Activated CD4-positive, alpha-beta T cell treated with anti-CD3 and anti-CD28 coated beads, Interleukin-2, amount 50 U/mL, for 24 hours (primary cell): ENCODE measurements around the gene KIF20A.
"Not testable (repeated sequence)": the region's sequence is repeated elsewhere in the genome, so short reads cannot be mapped to it uniquely, and the experiment has no call there.

Source experiments
- DNase-seq, 2 donors: peaks; one replicate each; pipeline ENCODE4 v3.0.0-alpha.2; 2020; ENCODE audit warnings: low read depth in 1 of 2, low spot score in 1 of 2

Gene KIF20A

DNA sequence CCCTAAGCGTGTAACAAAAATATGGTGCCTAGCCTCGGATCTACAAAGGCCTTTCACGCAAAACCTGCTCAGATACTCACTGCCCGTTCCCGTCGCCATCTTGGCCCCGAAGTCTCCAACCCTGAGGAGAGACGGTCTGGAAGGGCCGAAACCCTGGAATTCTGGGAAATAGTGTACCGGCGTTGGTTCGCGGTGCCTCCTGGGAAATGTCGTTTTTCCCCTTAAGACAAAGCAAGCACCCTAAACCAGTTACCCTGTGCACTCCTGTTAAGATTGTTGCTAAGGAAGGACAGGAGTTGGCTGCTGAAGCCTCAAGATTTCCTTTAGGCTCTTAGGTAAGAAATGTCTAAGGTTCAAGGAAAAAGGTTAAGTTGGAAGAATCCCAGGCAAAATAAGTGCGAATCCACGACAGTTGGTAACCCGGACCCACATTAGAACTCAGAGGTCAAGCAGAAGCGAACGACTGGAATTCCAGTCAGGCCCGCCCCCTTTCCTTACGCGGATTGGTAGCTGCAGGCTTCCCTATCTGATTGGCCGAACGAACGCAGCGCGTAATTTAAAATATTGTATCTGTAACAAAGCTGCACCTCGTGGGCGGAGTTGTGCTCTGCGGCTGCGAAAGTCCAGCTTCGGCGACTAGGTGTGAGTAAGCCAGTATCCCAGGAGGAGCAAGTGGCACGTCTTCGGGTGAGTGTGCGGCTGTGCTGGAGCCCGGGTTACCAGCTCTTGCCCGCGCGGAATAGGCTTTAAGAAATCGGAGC is at the start of gene KIF20A, which contains the start of gene BRD8:
TSS of gene KIF20A (plus strand) at position 597 of the 761 bp plus-strand sequence. CDS start 569 bp downstream, outside the sequence.
TSS of gene BRD8 (minus strand) at position 115 of the 761 bp plus-strand sequence. CDS start at position 99, 16 bp downstream.
- peak; percentile 63 to 88 for DNase-seq

DNA sequence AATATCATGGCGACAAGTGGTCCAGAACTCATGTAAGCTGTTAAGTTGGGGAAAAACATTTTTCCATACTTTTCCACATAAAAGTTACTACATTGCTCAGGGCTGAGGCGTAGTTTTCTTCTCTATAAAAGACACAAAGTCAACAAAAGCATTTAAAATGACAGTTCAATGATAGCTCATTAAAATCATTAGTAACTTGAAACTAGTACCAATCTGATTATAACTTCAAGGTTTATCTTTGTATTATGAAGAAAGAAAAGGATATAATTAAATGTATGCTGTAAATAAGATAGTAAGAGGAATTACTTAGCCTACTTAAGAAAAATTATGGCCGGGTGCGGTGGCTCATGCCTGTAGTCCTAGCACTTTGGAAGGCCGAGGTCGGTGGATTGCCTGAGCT is 49.6 kb upstream of the KIF20A start:
- DNase-seq: no peak

DNA sequence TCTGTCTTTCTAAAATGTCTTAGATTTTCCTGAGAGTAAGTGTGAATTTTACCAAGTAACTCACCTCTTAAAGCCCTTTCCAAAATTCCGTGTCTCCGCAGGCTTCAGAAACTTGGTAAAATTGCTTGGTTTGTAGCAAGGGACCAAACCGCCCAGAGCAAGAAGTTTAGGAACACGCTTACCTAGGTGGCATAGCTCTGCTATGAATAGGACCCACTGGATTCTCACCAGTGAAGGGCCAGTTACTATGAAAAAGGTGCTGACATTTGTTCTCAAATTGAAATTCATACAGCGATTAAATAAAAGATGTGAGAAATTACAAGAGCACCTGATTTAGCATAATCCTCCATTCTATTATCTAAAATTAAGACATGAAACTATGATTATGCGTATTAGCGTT is 46.4 kb upstream of the KIF20A start:
- DNase-seq: no peak

DNA sequence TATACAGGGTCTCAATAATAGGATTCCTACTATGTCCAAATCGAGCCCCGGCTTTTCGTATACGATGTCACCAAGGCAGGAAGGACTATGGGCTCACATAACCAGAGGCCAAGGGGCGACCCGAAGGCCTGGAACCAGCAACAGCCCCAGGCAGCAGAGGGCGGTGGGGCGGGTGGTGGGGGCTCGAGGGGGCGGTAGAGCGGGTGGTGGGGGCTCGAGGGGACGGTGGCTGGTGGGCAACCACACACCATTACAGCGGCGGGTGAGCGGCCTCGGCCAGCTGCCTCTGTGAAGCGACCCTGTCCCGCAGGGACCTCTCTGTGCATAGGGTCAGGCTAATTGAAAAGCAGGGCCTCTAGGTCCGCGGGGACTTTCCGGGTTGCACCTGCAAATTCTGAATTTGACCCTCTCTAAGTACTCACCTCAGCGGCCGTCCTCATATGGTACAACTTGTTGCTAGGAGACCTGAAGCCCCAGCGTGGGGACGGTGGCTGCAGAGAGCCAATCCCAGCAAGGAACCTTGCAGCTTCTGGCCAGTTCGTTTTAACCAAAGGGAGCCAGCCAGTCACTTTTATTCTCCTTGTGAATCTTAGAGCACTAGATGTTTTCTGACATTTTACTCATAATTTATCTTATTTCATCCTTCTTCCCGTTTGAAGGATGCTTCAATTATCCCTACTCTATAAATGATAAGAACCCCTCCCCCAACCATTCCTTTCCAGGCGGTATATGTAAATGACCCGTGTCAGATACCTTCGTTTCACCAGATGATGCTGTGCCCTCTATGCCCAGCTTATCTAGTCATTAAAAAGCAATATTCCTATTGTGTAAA is 39.7 kb upstream of the KIF20A start, which contains the start of gene NME5:
TSS of gene NME5 (minus strand) at position 480 of the 832 bp plus-strand sequence. CDS start 648 bp downstream, outside the sequence.
- no peak for DNase-seq

GRCh38 chr5:138139781-138140090 is 39.2 kb upstream of the KIF20A start:
- DNase-seq: no peak

DNA sequence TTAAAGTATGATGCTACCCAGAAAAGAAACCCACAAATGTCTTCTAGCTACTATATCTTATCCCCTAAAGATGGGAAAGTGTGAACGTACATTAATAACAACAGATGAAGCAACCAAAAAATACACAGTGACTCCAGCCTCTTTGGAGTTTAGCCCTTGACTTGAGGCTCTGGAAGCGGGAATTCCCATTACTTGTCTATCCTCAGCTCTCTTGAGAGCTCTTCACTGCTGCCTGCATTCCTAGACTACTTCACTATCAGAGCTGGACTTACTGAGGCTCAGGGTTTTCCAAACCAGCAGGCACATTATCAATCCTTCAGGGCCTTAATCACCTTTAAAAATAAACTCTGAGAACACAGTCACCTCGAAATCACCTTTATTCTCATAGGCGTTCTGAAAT is 38.6 kb upstream of the KIF20A start:
- DNase-seq: no peak

DNA sequence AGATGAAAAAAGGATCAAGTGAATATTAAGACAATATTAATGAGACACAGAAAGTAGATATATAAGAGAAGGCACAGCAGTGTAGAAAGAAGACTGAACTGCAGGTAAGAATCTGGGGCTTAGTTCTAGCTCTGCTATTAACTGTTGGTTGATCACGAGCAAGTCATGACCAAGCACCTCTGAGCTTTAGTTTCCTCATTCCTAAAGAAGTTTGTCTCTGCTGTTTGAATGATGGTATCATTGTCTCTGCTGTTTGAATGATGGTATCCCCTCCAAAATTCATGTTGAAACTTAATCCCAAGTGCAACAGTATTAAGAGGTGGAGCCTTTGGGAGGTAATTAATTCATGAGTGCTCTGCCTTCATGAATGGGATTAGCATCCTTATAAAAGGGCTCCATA is 37.2 kb upstream of the KIF20A start:
- no peak for DNase-seq

- DNase-seq: not testable (repeated sequence)
These were observed 35.3 kb upstream of the KIF20A start for GRCh38 chr5:138143578-138143977.

DNA sequence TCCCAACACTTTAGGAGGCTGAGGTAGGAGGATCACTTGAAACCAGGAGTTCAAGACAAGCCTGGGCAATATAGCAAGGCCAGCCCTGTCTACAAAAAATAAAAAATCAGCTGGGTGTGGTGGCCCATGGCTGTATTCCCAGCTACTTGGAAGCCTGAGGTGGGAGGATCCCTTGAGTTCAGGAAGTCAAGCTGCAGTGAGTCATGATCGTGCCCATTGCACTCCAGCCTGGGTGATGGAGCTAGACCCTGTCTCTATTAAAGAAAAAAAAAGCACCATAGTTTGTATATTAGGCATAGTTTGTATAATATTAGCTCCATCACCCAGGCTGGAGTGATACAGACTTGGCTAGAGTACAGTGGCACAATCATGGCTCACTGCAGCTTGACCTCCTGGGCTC is 30.1 kb upstream of the KIF20A start:
- DNase-seq: no peak

- no peak for DNase-seq
These were observed 29.4 kb upstream of the KIF20A start for GRCh38 chr5:138149530-138149929.

GRCh38 chr5:138155977-138156376 is 22.9 kb upstream of the KIF20A start:
- DNase-seq: not testable (repeated sequence)

DNA sequence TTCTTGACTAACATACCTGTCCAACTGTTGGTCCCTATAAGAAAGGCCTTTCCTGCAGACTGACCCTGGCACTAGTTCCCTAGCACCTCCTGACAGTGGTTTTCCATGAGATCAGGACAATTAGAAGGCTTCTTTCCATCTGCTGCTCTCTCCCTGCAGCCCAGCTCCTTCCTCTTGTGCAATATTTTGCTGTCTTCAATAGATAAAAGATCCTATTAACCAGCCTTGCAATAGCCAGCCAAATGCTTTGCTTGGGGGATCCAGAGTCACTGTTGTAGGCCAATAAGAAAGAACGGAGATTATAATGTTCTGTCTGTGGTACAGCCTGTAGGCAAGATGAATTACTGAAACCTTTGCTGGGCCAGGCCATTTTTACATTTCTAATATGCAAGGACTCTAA is 21.3 kb upstream of the KIF20A start:
- DNase-seq: no peak

- no peak for DNase-seq
These were observed 19.2 kb upstream of the KIF20A start for GRCh38 chr5:138159666-138160065.

DNA sequence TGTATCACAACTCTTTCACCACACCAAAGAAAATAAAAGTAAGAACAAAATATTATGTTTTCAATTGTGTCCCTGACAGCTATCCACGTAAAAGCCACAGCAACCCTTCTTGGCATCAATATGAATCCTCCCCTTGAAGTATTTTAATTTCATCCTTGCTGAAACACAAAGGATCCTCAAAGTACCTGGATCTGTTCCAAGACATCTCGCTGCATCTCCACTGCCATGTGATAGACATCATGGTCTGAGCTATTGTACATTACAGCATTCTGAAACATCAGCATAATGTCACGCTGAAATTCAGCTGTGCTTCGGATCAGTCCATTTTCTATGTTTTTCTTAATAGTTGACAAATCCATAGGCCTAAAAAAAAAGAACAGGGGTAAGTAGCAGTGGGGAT is 18.2 kb upstream of the KIF20A start:
- no peak for DNase-seq

DNA sequence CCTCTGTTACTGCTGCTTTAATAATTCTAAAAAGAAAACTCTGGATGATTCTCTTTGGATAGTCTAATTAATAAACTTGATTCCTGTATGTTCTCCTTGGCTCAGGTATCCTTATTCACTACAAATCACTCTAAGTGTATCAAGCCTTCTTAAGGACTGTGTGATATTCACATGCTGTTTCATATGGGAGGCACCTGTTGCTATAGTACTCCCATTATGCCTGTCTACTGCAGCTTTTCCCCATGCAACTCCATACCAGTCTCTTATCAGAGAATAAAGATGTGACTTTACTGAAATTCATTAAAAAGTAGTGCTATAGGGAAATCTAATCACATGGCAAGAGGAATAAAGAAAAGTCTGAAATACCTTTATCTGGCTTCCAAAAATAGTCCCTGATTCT is 15.2 kb upstream of the KIF20A start:
- no peak for DNase-seq

DNA sequence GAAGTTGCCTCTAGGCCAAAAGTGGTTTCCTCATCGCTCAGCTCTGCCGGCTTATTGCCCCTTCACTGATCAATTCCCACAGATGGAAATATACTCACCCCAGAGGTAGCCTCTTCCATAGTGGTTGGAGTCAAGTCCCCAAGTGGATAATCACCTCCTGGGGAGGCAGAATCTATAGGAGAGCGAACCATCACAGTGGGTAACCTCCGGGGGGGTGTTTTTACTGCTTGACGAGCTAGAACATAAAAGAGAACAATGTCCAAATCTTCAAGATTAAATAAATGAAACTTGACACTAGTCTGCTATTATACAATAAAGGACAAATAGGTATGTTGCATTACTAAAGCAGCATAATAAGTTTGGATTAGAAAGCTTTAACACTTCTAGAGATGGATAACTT is 9.8 kb upstream of the KIF20A start:
- no peak for DNase-seq

DNA sequence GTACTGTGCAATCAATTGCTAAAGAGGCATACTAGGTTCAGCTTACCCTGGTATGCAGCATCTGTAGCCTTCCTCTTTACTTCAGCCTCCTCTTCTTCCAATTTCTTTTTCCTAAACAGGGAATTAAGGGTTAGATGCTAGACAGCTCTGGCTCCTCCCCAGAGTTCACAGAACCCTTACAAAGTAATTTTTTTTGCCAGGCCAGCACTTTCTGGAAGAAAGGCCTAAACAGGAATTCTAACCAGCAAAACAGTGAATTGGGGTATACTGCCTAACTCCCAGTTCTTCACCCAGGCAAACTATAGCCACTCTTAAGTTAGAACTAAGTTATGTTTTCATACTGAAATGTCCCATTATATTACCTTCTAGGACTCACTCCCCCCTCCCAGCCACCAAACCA is 8.6 kb upstream of the KIF20A start:
- no peak for DNase-seq

DNA sequence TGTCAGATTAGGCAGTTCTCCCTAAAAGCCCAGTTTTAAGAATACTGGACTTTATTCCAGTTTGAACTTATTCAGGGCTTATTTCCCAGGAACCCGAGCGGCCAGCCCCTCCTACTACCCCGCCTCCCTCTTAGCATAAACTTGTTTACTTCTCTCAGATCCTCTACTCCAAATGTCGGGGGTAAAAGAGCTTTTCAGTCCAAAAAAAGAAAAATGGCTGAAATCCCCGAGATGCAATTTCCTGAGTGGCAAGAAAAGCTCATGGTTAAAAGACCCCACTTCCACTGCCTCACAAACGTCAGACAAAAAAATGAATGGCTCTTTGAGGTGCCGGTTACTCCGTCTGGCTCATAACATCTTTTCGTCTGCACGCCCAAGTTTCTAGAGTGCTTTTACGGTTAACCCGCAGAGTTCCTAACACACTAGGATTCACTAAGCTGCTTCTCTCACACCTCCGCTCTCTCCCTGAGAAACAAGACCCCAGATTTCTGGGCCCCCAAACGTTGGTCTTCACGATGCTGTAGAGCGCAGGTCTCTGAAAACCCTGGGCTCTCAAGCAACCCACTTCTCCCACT is 884 bp upstream of the KIF20A start:
- DNase-seq: peak in 1 of 2 donors; percentile 3

- no peak for DNase-seq
These were observed 455 bp downstream of the KIF20A start for GRCh38 chr5:138179277-138179857.

DNA sequence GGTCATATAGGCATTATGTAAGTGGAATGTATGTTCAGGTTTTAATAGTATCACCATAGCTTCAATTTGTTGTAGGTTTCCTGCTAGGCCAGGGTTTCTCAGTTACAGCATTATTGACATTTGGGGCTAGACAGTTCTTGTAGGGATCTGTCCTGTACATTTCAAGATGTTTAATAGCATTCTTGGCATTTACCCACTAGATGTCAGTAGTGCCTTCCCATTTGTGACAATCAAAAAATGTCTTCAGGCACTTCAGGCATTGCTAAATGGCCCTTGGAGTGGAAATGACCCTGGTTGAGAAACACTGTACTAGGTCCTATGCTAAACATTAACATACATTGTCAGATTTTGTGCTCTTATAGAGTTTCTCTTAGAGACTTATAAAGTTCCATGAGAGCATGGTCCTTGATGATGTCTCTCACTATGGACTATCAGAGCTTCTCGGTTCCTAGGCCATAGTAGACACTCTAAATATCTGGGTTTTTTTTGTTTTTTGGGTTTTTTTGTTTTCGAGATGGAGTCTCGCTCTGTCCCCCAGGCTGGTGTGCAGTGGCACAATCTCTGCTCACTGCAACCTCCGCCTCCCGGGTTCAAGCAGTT is 1.4 kb downstream of the KIF20A start:
- no peak for DNase-seq

- no peak for DNase-seq
These were observed 1.9 kb downstream of the KIF20A start for GRCh38 chr5:138180841-138181240.
